Hepatocyte (in vitro differentiated cells): ENCODE results near the gene FRMPD4.

Experiments
- EZH2 ChIP-seq: fragments of 200-600 bp; sonication (generic); IDR thresholded peaks from 2 replicates; pipeline ENCODE4 v1.6.1; 2016; ENCODE audit warnings: antibody characterized with exemption, mild to moderate bottlenecking, borderline replicate concordance
- EZH2phosphoT487 ChIP-seq: fragments of 200-600 bp; sonication (generic); IDR thresholded peaks from one replicate; pipeline ENCODE4 v1.6.1; 2018; ENCODE audit warnings: antibody characterized with exemption, mild to moderate bottlenecking, low read depth, moderate library complexity; ENCODE audit not compliant: unreplicated experiment, severe bottlenecking
- TF ChIP-seq, protein P1 (sequence below): fragments of 200-600 bp; sonication (generic); IDR thresholded peaks from 2 replicates; pipeline ENCODE4 v1.5.1; 2016; ENCODE audit warnings: antibody characterized with exemption, mild to moderate bottlenecking; ENCODE audit not compliant: poor library complexity

DNA sequence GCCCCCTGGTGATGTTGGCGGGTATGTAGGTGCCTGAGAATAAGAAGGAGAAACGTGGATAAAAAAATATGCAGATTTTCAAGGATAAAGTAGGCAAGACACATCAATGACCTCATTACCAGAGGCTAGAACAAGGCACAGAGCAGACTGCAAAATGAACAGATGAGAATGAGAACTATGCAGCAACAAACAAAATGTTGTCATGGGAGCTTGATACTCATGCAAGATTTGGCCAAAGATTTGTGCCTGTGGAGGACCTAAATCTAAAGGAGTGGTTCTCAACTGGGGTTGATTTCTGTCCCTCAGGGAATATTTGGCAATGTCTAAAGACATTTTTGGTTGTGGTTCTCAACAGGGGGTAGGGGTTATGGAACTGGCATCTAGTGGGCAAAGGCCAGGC, 177.3 kb downstream of the FRMPD4 start:
- TF ChIP-seq EZH2 = no peak
- TF ChIP-seq, protein P1, sequence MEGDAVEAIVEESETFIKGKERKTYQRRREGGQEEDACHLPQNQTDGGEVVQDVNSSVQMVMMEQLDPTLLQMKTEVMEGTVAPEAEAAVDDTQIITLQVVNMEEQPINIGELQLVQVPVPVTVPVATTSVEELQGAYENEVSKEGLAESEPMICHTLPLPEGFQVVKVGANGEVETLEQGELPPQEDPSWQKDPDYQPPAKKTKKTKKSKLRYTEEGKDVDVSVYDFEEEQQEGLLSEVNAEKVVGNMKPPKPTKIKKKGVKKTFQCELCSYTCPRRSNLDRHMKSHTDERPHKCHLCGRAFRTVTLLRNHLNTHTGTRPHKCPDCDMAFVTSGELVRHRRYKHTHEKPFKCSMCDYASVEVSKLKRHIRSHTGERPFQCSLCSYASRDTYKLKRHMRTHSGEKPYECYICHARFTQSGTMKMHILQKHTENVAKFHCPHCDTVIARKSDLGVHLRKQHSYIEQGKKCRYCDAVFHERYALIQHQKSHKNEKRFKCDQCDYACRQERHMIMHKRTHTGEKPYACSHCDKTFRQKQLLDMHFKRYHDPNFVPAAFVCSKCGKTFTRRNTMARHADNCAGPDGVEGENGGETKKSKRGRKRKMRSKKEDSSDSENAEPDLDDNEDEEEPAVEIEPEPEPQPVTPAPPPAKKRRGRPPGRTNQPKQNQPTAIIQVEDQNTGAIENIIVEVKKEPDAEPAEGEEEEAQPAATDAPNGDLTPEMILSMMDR = no peak
- TF ChIP-seq EZH2phosphoT487 = no peak
